KG1 (cell line): ENCODE measurements around the gene RYR2.

Experiments used
- DNase-seq: peaks from one replicate; lab custom pipeline; 2025; lab: John Stamatoyannopoulos, UW

RYR2 gene

GRCh38 chr1:237672748-237673147 is 630.8 kb downstream of the RYR2 start:
- no peak for DNase-seq

GRCh38 chr1:237673631-237674030 is 631.6 kb downstream of the RYR2 start:
- no peak for DNase-seq

GRCh38 chr1:237677979-237678378 is 636.0 kb downstream of the RYR2 start:
- no peak for DNase-seq

GRCh38 chr1:237679687-237680086 is 637.7 kb downstream of the RYR2 start:
- no peak for DNase-seq

- DNase-seq: no peak
Measured at GRCh38 chr1:237681210-237681609, 639.2 kb downstream of the RYR2 start.

GRCh38 chr1:237684236-237684635 is 642.3 kb downstream of the RYR2 start:
- DNase-seq: no peak

- DNase-seq: no peak
Measured at GRCh38 chr1:237685551-237685950, 643.6 kb downstream of the RYR2 start.

- DNase-seq: no peak
Measured at GRCh38 chr1:237687804-237688203, 645.8 kb downstream of the RYR2 start.

GRCh38 chr1:237690656-237691055 is 648.7 kb downstream of the RYR2 start:
- no peak for DNase-seq

GRCh38 chr1:237692255-237692654 is 650.3 kb downstream of the RYR2 start:
- no peak for DNase-seq

- DNase-seq: no peak
Measured at GRCh38 chr1:237695878-237696277, 653.9 kb downstream of the RYR2 start.

- no peak for DNase-seq
Measured at GRCh38 chr1:237700181-237700580, 658.2 kb downstream of the RYR2 start.

GRCh38 chr1:237701534-237701933 is 659.5 kb downstream of the RYR2 start:
- DNase-seq: no peak

- no peak for DNase-seq
Measured at GRCh38 chr1:237702161-237702560, 660.2 kb downstream of the RYR2 start.

GRCh38 chr1:237705462-237705861 is 663.5 kb downstream of the RYR2 start:
- DNase-seq: no peak

GRCh38 chr1:237709355-237709754 is 667.4 kb downstream of the RYR2 start:
- DNase-seq: no peak

GRCh38 chr1:237711281-237711680 is 669.3 kb downstream of the RYR2 start:
- no peak for DNase-seq

- DNase-seq: no peak
Measured at GRCh38 chr1:237712082-237712481, 670.1 kb downstream of the RYR2 start.

- DNase-seq: no peak
Measured at GRCh38 chr1:237712586-237713157, 670.7 kb downstream of the RYR2 start.

GRCh38 chr1:237713916-237714315 is 671.9 kb downstream of the RYR2 start:
- DNase-seq: no peak

GRCh38 chr1:237717106-237717505 is 675.1 kb downstream of the RYR2 start:
- no peak for DNase-seq

- no peak for DNase-seq
Measured at GRCh38 chr1:237730826-237731350, 688.9 kb downstream of the RYR2 start.

GRCh38 chr1:237732657-237733056 is 690.7 kb downstream of the RYR2 start:
- no peak for DNase-seq

GRCh38 chr1:237736372-237737029 is 694.5 kb downstream of the RYR2 start:
- no peak for DNase-seq
